Measurements from ENCODE around the gene TPM2. TPM values are rescaled to one million over a fixed set of nuclear protein-coding genes. Genes with fewer than 3 reads are reported as not detected.

Gene TPM2
- polyA plus RNA-seq, 1 of the 3 experiments (the other 2 are of a cell fraction): 620 TPM

- DNase-seq: no peak
- WGBS (ENCODE audit: low lambda C conversion rate): 78% methylated on average over 8 of the region's 8 CpGs
- POLR2A ChIA-PET: no interaction called here
These were observed 36.9 kb downstream of the TPM2 start for GRCh38 chr9:35652829-35653209.

More at GRCh38 chr9:35652829-35653209, 36.9 kb downstream of the TPM2 start:
- no peaks in the 10 kb centered on the region for H3K36me3 ChIP-seq (replicated peaks in 1 of 2; ENCODE audit: control insufficient read depth in 1 of 2, insufficient read depth in 2 of 2, low read length in 1 of 2)
- H3K27me3 ChIP-seq (ENCODE audit: insufficient read depth): no peaks in the 10 kb centered on the region
- no peak overlapping the region for H3K4me2 ChIP-seq
- no peaks in the 10 kb centered on the region for H4K20me1 ChIP-seq (ENCODE audit: insufficient read depth)
- H3K9me3 ChIP-seq: no peaks in the 10 kb centered on the region
- H3K4me3 ChIP-seq (ENCODE audit: low read depth in 2 of 2, low read length in 1 of 2): no peak overlapping the region
- no peaks in the 10 kb centered on the region for H3K79me2 ChIP-seq (ENCODE audit: insufficient read depth)
- H3K4me1 ChIP-seq (ENCODE audit: control insufficient read depth in 1 of 2, insufficient read depth in 2 of 2, low read depth in 1 of 2, low read length in 1 of 2): peaks cover 0 to 6% of the 10 kb centered on the region in 2 experiments; a peak in 2 of 4 replicates
- H3F3A ChIP-seq (replicated peaks; ENCODE audit: insufficient read depth): peaks cover 9% of the 10 kb centered on the region
- H3K27ac ChIP-seq (ENCODE audit: low read depth in 2 of 2, low read length in 1 of 2): no peak overlapping the region
- CTCF ChIA-PET: no interaction called here
- H2AFZ ChIP-seq (ENCODE audit: low read depth): no peak overlapping the region
- no peak overlapping the region for H3K9ac ChIP-seq
- no peaks in the 10 kb centered on the region for H3K9me2 ChIP-seq
- no peak for TF ChIP-seq RXRA (IDR thresholded peaks at IDR 0.05; ENCODE audit: borderline replicate concordance, low read depth)
- no peak for TF ChIP-seq IRF3 (IDR thresholded peaks at IDR 0.05; ENCODE audit: low read depth, low read length)
- TF ChIP-seq PBX3 (IDR thresholded peaks at IDR 0.05): no peak
- TF ChIP-seq CHD2 (IDR thresholded peaks at IDR 0.05; ENCODE audit: low read length, partially characterized antibody): no peak
- TF ChIP-seq RCOR1 (IDR thresholded peaks at IDR 0.05; ENCODE audit: low read length): no peak
- no peak for TF ChIP-seq ZBTB33 (IDR thresholded peaks at IDR 0.05; ENCODE audit: borderline replicate concordance, low read depth)
- no peak for TF ChIP-seq SIN3A (IDR thresholded peaks at IDR 0.05; ENCODE audit: borderline replicate concordance, low read depth, low read length)
- no peak for TF ChIP-seq FOSL2 (IDR thresholded peaks at IDR 0.05; ENCODE audit: borderline replicate concordance, low read depth)
- TF ChIP-seq RAD21 (IDR thresholded peaks at IDR 0.05; ENCODE audit: low read length): no peak
- TF ChIP-seq MEF2A (IDR thresholded peaks at IDR 0.05; ENCODE audit: borderline replicate concordance, low read depth): no peak
- no peak for TF ChIP-seq TAF1 (IDR thresholded peaks at IDR 0.05; ENCODE audit: borderline replicate concordance, low read depth, low read length)
- TF ChIP-seq REST (IDR thresholded peaks at IDR 0.05; ENCODE audit: low read depth, low read length): no peak
- TF ChIP-seq FOXJ3 (CRISPR knock-in tag; IDR thresholded peaks at IDR 0.05): no peak
- TF ChIP-seq ELF1 (IDR thresholded peaks at IDR 0.05): no peak
- TF ChIP-seq MXI1 (IDR thresholded peaks at IDR 0.05; ENCODE audit: low read depth, low read length): no peak
- TF ChIP-seq GATA2 (CRISPR knock-in tag; IDR thresholded peaks at IDR 0.05): no peak

Data from SK-N-SH (cell line).